ENCODE results near the gene WFIKKN2. TPM values are rescaled to one million over a fixed set of nuclear protein-coding genes. Genes with fewer than 3 reads are reported as not detected.
A peak's percentile ranks its signal among the peaks of the same experiment; 100 is the strongest.

Gene WFIKKN2
- total RNA-seq, 1 donor from 2014 or later = 0.69 TPM

DNA sequence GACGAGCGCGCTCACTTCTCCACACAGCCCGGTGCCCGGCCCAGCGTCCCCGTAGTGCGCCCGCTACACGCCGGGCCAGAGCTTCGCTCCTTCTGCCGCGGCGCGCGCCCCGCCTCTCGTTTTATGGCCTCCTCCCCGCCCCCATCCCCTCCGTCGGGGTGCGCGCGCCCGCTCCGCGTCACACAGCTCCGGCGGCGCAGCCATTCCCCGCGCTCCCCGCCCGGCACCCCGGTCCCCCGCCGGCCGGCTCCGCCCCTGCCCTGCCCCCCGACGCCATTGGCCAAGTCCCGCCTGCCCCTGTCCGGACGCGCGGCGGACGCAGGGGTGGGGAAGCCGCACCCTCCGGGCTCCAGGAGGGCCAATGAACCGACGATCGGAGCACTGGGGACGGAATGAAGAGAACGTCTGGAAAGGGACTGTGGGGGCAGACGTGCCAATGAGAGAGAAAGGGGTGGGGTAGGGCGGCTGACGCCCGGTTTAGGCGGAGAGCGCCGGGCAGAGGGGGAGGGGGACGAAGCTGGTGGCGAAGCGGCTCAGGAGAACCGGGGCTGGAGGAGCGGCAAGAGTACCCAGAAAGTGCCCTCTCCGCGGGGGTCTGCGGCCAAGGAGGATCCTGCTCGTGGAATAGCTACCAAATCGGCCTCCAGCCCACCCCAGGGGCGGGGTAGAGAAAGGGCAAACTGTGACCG is 31.0 kb downstream of the WFIKKN2 start, which contains the start of gene TOB1:
Gene TOB1, minus strand, starts transcription at position 94 of the 689 bp plus-strand sequence. CDS start 2,337 bp downstream, outside the sequence.
- Histone ChIP-seq H3K36me3 (peaks cover 28% of the 10 kb centered on the region), H3K27me3 (no peaks in the 10 kb centered on the region), H3K27ac (peak within 1 kb of the TSS; percentile 100), H3K9me3 (no peaks in the 10 kb centered on the region), H3K4me1 (peaks cover 41% of the 10 kb centered on the region), H3K4me3 (peak within 1 kb of the TSS; percentile 72)
- DNase-seq (peak; percentile 100), ATAC-seq (peak; percentile 91)
- intact Hi-C loops (cut with DNase I) = no loop called here
- TF ChIP-seq, protein P1, sequence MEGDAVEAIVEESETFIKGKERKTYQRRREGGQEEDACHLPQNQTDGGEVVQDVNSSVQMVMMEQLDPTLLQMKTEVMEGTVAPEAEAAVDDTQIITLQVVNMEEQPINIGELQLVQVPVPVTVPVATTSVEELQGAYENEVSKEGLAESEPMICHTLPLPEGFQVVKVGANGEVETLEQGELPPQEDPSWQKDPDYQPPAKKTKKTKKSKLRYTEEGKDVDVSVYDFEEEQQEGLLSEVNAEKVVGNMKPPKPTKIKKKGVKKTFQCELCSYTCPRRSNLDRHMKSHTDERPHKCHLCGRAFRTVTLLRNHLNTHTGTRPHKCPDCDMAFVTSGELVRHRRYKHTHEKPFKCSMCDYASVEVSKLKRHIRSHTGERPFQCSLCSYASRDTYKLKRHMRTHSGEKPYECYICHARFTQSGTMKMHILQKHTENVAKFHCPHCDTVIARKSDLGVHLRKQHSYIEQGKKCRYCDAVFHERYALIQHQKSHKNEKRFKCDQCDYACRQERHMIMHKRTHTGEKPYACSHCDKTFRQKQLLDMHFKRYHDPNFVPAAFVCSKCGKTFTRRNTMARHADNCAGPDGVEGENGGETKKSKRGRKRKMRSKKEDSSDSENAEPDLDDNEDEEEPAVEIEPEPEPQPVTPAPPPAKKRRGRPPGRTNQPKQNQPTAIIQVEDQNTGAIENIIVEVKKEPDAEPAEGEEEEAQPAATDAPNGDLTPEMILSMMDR (IDR thresholded peaks at IDR 0.05) = no peak

DNA sequence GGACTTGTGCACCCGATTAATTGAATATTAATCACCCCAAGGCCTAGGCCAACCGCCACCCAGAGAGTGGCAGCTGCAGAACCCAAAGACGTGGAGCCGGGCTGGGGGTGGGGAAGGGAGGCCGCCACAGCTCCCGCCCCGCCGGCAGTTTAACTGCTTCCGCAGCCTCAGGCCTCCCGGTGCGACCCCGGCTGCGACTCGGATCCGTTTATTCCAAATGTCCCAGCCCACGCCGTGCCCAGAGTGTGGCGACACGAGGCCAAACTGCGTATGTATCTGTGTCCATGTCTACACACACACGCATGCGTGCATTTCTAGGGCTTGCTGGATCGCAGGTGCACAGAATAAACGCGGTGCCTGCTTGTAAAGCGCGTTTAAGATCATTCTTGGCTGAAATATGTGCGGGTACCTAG is 31.6 kb downstream of the WFIKKN2 start:
- DNase-seq = peak; percentile 87
- H3K9me3 ChIP-seq = no peaks in the 10 kb centered on the region
- H3K4me1 ChIP-seq = peaks cover 41% of the 10 kb centered on the region
- peak overlapping the region; percentile 100 for H3K27ac ChIP-seq
- intact Hi-C loops (cut with DNase I) = no loop called here
- H3K27me3 ChIP-seq = no peaks in the 10 kb centered on the region
- peak; percentile 2 for ATAC-seq
- TF ChIP-seq, protein P1 (IDR thresholded peaks at IDR 0.05) = no peak
- peak overlapping the region; percentile 72 for H3K4me3 ChIP-seq
- H3K36me3 ChIP-seq = peaks cover 22% of the 10 kb centered on the region

DNA sequence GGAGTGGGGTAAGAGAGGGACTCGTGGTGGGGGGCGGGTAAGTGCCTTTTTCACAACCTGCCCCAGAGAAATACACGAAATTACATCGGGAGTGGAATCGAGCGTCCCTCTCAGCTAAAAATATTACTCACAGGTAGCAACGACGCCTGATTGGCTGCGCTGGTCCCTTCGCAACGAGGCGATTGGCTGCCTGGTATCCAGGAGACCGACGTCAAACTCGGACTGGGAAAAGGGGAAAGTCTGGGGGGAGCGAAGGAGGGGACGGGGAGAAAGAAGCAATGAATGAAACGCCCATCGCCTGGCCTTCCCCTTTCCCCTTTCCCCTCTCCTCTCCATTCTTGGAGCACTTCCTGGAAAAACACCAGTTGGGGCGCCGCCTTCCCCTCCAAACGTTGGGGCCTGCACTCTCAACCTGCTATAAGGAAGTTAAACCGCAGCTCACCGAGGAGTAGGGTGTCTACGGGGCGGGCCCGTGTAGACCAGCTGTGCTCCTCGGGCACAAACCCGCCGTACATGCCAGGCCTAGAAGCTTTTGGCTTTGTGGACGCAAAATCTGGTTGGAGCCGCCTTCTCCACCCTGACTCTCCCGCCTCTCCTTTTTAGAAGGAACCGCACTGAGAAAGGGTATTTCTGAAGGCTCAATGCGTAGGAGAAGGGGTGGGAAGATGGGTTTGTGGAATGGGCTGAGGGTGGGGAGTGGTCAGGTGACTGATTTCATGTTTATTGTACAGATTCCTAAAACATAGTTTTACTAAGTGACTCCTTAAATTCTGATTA is 32.2 kb downstream of the WFIKKN2 start:
- ATAC-seq (peak; percentile 73), DNase-seq (peak; percentile 96)
- Histone ChIP-seq H3K9me3 (no peaks in the 10 kb centered on the region), H3K27me3 (no peaks in the 10 kb centered on the region), H3K4me1 (peaks cover 36% of the 10 kb centered on the region), H3K27ac (peak overlapping the region; percentile 100), H3K4me3 (peak overlapping the region; percentile 72), H3K36me3 (peaks cover 16% of the 10 kb centered on the region)
- TF ChIP-seq, protein P1 (IDR thresholded peaks at IDR 0.05) = no peak
- intact Hi-C loops (cut with DNase I) = no loop called here

DNA sequence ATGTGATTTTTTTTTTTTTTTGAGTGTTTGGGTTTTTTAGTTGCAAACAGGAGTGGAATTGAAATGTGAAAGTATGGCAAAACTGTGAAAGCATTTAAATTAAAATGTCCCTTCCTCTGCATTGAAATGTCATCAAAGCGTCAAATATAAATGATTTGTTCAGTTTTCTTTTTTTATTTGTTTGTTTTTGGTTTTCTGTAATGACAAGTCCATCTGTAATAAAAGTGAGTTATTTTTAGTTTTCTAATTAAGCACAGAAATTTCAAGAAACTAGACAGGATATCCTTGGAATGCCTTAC is 32.7 kb downstream of the WFIKKN2 start:
- intact Hi-C loops (cut with DNase I) = no loop called here
- ATAC-seq (no peak), DNase-seq (no peak)
- H3K9me3 ChIP-seq = no peaks in the 10 kb centered on the region
- peak overlapping the region; percentile 100 for H3K27ac ChIP-seq
- TF ChIP-seq, protein P1 (IDR thresholded peaks at IDR 0.05) = no peak
- no peaks in the 10 kb centered on the region for H3K27me3 ChIP-seq
- H3K4me3 ChIP-seq = peak overlapping the region; percentile 72
- peaks cover 31% of the 10 kb centered on the region for H3K4me1 ChIP-seq
- peaks cover 11% of the 10 kb centered on the region for H3K36me3 ChIP-seq

DNA sequence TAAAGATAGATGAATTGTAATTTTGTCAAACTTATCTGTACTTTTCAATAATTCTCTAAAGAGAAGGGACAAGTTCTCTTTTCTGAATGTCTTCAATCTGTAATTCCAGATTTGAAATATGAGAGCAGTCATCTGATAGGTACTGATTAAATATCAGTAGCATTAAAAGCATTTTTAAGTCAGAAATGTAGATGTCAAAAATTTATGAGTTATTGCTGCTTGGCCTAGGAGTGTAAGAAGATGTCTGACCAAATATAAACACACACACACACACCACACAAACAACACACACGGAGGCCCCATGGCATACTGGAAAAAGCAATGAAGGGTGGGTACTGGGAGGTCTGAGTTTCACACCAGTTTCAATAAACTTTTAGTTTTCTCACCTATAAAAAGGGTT is 33.2 kb downstream of the WFIKKN2 start:
- peaks cover 6% of the 10 kb centered on the region for H3K36me3 ChIP-seq
- no peak for ATAC-seq
- H3K9me3 ChIP-seq = no peaks in the 10 kb centered on the region
- no peaks in the 10 kb centered on the region for H3K27me3 ChIP-seq
- no peak for DNase-seq
- intact Hi-C loops (cut with DNase I) = no loop called here
- peak overlapping the region; percentile 100 for H3K27ac ChIP-seq
- peak overlapping the region; percentile 72 for H3K4me3 ChIP-seq
- H3K4me1 ChIP-seq = peaks cover 26% of the 10 kb centered on the region
- TF ChIP-seq, protein P1 (IDR thresholded peaks at IDR 0.05) = no peak

All from upper lobe of right lung (tissue), 1 donor.